Smooth muscle cell (in vitro differentiated cells): ENCODE results near the gene VWA3A. TPM values are rescaled to one million over a fixed set of nuclear protein-coding genes. Genes with fewer than 3 reads are reported as not detected.

Experiments used
- DNase-seq: peaks from one replicate; lab custom pipeline; 2025; ENCODE audit not compliant: unreplicated experiment; lab: John Stamatoyannopoulos, UW
- H2AFZ ChIP-seq: fragments of 200-600 bp; sonication (generic); 2 replicates; pipeline ENCODE4 v1.6.0; 2016; ENCODE audit warnings: antibody characterized with exemption, low read depth, mild to moderate bottlenecking
- H3F3A ChIP-seq: fragments of 200-600 bp; sonication (generic); 2 replicates; pipeline ENCODE4 v1.6.0; 2017; ENCODE audit warnings: antibody characterized with exemption, low read depth
- H3K27ac ChIP-seq: fragments of 200-600 bp; sonication (generic); 2 replicates; pipeline ENCODE4 v1.5.1; 2016; ENCODE audit warnings: low read depth, mild to moderate bottlenecking
- H3K27me3 ChIP-seq: fragments of 200-600 bp; sonication (generic); 2 replicates; pipeline ENCODE4 v1.6.1; 2016; ENCODE audit warnings: low read depth, mild to moderate bottlenecking
- H3K36me3 ChIP-seq: fragments of 200-600 bp; sonication (generic); 2 replicates; pipeline ENCODE4 v1.5.1; 2016; ENCODE audit warnings: low read depth
- H3K4me1 ChIP-seq: fragments of 200-600 bp; sonication (generic); 2 replicates; pipeline ENCODE4 v1.5.1; 2016; ENCODE audit warnings: low read depth
- H3K4me2 ChIP-seq: fragments of 200-600 bp; sonication (generic); 2 replicates; pipeline ENCODE4 v1.6.0; 2016; ENCODE audit warnings: mild to moderate bottlenecking
- H3K4me3 ChIP-seq: fragments of 200-600 bp; sonication (generic); 2 replicates; pipeline ENCODE4 v1.5.1; 2016; ENCODE audit warnings: mild to moderate bottlenecking
- H3K79me2 ChIP-seq: fragments of 200-600 bp; sonication (generic); 2 replicates; pipeline ENCODE4 v1.6.0; 2016; ENCODE audit warnings: low read depth, mild to moderate bottlenecking
- H3K9ac ChIP-seq: fragments of 200-600 bp; sonication (generic); 2 replicates; pipeline ENCODE4 v1.6.0; 2016; ENCODE audit warnings: low read depth
- H3K9me3 ChIP-seq: fragments of 200-600 bp; sonication (generic); replicated peaks from 2 replicates; pipeline ENCODE4 v1.5.1; 2016; ENCODE audit warnings: low read depth
- H4K20me1 ChIP-seq: fragments of 200-600 bp; sonication (generic); 2 replicates; pipeline ENCODE4 v1.6.0; 2016; ENCODE audit warnings: low read depth
- WGBS: methylation state at CpG from one replicate; pipeline ENCODE4 v1.1.7; 2016; ENCODE audit warnings: low lambda C conversion rate; 5-methylcytosine and 5-hydroxymethylcytosine counted together
- polyA plus RNA-seq: library from polyadenylated mRNA; unstranded; fragments of >200 nt; fragmentation: Nextera tagmentation; extraction: Ambion mirVana; gene quantifications from 2 replicates; pipeline ENCODE4 v1.2.1, GENCODE V29; 2016
- total RNA-seq: library from RNA; depleted of rRNA; stranded (reverse); fragments of >200 nt; gene quantifications from 2 replicates; pipeline ENCODE4 v1.2.3, GENCODE V29; 2014
- TF ChIP-seq, protein P1 (sequence below): fragments of 200-600 bp; sonication (generic); IDR thresholded peaks from 2 replicates; pipeline ENCODE4 v1.5.1; 2017; ENCODE audit warnings: borderline replicate concordance, mild to moderate bottlenecking, antibody characterized with exemption; ENCODE audit not compliant: insufficient read depth, poor library complexity, severe bottlenecking

The VWA3A gene
- total and polyA plus RNA-seq, 2 experiments from 2014 or later, result not detected

DNA sequence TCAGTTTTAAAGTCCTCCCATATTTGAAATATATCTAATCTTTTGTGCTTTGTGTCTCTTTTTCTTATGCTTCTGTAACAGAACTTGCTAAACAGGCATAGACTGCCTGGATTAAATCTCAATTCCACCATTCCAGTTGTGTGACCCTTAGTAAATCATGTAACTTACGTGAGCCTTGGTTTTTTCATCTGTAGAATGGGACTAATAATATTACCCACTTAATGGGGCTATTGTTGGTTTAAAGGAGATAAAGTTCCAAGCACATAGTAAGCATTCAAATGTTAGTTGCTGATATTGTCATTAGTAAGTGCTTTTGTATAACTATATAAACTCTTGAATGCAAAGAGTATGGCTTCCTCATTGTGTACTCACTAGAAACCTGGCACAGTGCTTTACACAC, 5.9 kb upstream of the VWA3A start:
- 100% methylated on average over 1 of the region's 1 CpG for WGBS
- Histone ChIP-seq H3K9ac (no peak overlapping the region), H3K4me2 (no peak overlapping the region), H3K27me3 (no peaks in the 10 kb centered on the region), H3K9me3 (no peaks in the 10 kb centered on the region), H3K27ac (no peak overlapping the region), H3F3A (no peaks in the 10 kb centered on the region), H3K36me3 (no peaks in the 10 kb centered on the region), H4K20me1 (peaks cover 4% of the 10 kb centered on the region), H3K4me1 (no peaks in the 10 kb centered on the region), H3K4me3 (no peak overlapping the region), H2AFZ (no peak overlapping the region), H3K79me2 (no peaks in the 10 kb centered on the region)
- no peak for DNase-seq
- TF ChIP-seq, protein P1, sequence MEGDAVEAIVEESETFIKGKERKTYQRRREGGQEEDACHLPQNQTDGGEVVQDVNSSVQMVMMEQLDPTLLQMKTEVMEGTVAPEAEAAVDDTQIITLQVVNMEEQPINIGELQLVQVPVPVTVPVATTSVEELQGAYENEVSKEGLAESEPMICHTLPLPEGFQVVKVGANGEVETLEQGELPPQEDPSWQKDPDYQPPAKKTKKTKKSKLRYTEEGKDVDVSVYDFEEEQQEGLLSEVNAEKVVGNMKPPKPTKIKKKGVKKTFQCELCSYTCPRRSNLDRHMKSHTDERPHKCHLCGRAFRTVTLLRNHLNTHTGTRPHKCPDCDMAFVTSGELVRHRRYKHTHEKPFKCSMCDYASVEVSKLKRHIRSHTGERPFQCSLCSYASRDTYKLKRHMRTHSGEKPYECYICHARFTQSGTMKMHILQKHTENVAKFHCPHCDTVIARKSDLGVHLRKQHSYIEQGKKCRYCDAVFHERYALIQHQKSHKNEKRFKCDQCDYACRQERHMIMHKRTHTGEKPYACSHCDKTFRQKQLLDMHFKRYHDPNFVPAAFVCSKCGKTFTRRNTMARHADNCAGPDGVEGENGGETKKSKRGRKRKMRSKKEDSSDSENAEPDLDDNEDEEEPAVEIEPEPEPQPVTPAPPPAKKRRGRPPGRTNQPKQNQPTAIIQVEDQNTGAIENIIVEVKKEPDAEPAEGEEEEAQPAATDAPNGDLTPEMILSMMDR, result no peak

DNA sequence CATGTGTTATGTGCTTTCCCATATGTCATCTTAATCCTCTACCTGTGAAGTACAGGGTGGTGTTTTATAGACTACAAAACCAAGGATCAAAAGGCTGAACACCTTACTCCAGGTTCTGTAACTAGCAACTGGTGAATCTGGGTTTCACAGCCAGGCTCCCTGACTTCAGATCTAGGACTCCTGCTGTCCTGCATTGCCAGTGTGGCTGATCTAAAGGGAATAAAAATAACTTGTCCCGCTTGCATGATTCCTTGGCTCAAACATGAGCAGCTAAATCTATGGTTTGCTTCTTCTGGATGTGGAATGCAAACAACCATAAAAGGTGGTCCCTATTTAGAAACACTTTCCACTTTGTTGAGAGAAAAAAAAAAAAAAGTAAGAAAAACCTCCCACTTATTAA, 3.7 kb upstream of the VWA3A start:
- no peak overlapping the region for H2AFZ ChIP-seq
- peaks cover 9% of the 10 kb centered on the region for H3K4me1 ChIP-seq
- no peaks in the 10 kb centered on the region for H3K27me3 ChIP-seq
- H3K9me3 ChIP-seq, result no peaks in the 10 kb centered on the region
- H4K20me1 ChIP-seq, result no peaks in the 10 kb centered on the region
- DNase-seq, result no peak
- TF ChIP-seq, protein P1, result no peak
- H3F3A ChIP-seq, result no peaks in the 10 kb centered on the region
- H3K36me3 ChIP-seq, result no peaks in the 10 kb centered on the region
- no peaks in the 10 kb centered on the region for H3K79me2 ChIP-seq
- no peak overlapping the region for H3K27ac ChIP-seq
- 91% methylated on average over 1 of the region's 1 CpG for WGBS
- no peak overlapping the region for H3K9ac ChIP-seq
- no peak overlapping the region for H3K4me2 ChIP-seq
- H3K4me3 ChIP-seq, result no peak overlapping the region

GRCh38 chr16:22089910-22090309, 2.4 kb upstream of the VWA3A start:
- H3K4me3 ChIP-seq, result no peak overlapping the region
- WGBS, result 81% methylated on average over 4 of the region's 4 CpGs
- TF ChIP-seq, protein P1, result no peak
- no peaks in the 10 kb centered on the region for H3K27me3 ChIP-seq
- H2AFZ ChIP-seq, result no peak overlapping the region
- no peaks in the 10 kb centered on the region for H4K20me1 ChIP-seq
- no peak for DNase-seq
- H3K4me2 ChIP-seq, result no peak overlapping the region
- H3K79me2 ChIP-seq, result no peaks in the 10 kb centered on the region
- H3K4me1 ChIP-seq, result peaks cover 14% of the 10 kb centered on the region
- no peak overlapping the region for H3K9ac ChIP-seq
- H3F3A ChIP-seq, result no peaks in the 10 kb centered on the region
- H3K36me3 ChIP-seq, result no peaks in the 10 kb centered on the region
- H3K9me3 ChIP-seq, result no peaks in the 10 kb centered on the region
- H3K27ac ChIP-seq, result no peak overlapping the region

DNA sequence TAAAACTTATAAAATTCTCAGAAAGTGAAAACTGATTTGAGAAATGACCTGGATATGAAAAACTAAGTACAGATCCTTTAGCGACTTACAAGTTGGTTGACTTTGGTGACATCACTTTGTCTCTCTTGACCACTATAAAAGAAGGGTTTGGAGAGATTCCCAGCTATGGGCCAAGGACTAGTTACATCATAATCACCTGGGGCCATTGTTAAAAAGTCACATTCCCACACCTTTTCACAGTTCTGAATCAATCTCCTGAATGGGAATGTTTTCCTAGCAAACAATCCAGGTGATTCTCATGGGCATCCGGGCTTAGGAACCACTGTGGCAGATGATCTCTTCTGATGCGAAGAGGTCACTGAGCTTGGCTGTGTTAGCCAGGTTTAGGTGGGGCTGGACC, 620 bp upstream of the VWA3A start:
- Histone ChIP-seq H2AFZ (no peak overlapping the region), H3K9me3 (no peaks in the 10 kb centered on the region), H4K20me1 (no peaks in the 10 kb centered on the region), H3K4me2 (no peak overlapping the region), H3F3A (no peaks in the 10 kb centered on the region), H3K27ac (no peak overlapping the region), H3K4me3 (no peak overlapping the region), H3K79me2 (no peaks in the 10 kb centered on the region), H3K4me1 (peaks cover 14% of the 10 kb centered on the region), H3K9ac (no peak overlapping the region), H3K36me3 (no peaks in the 10 kb centered on the region), H3K27me3 (no peaks in the 10 kb centered on the region)
- 93% methylated on average over 3 of the region's 3 CpGs for WGBS
- TF ChIP-seq, protein P1, result no peak
- DNase-seq, result no peak
